WTC11 (cell line): ENCODE measurements around the gene NPC2.

Source experiments
- CTCF ChIP-seq: fragments of 200-600 bp; IDR thresholded peaks from 2 replicates; pipeline ENCODE4 v1.8.0; 2022; ENCODE audit warnings: antibody characterized with exemption
- NFYB ChIP-seq: sonication (generic); formaldehyde crosslinking; conservative IDR thresholded peaks from 2 replicates; pipeline ENCODE4 v1.8.0; 2022; ENCODE audit warnings: low read depth, missing genetic modification reagents
- SOX15 ChIP-seq: fragments of 250-450 bp; sonication (Bioruptor Pico); IDR thresholded peaks from 2 replicates; pipeline ENCODE4 v1.9.0; 2021; ENCODE audit warnings: mild to moderate bottlenecking
- USF2 ChIP-seq: sonication (generic); formaldehyde crosslinking; IDR thresholded peaks from 2 replicates; pipeline ENCODE4 v1.8.1; 2023; ENCODE audit warnings: mild to moderate bottlenecking, missing genetic modification reagents, moderate library complexity

GRCh38 chr14:74515891-74516412, 22.8 kb upstream of the NPC2 start:
- TF ChIP-seq USF2 (CRISPR knock-in tag) (no peak), CTCF (no peak), NFYB (CRISPR knock-in tag) (no peak), SOX15 (CRISPR knock-in tag) (no peak)
